SK-N-SH (cell line): ENCODE measurements around the gene P3H4. TPM values are rescaled to one million over a fixed set of nuclear protein-coding genes. Genes with fewer than 3 reads are reported as not detected.

Experiments used
- CTCF ChIA-PET: fragments of 300-600, 350-600 bp; formaldehyde crosslinking; extraction: SDS; loops from one replicate; lab custom pipeline; 2021; lab: Yijun Ruan, JAX
- POLR2A ChIA-PET: fragments of 350-600 bp; sonication (Branson Sonifier 250); formaldehyde crosslinking; extraction: SDS; loops from one replicate; lab custom pipeline; 2020; ENCODE audit warnings: antibody characterized with exemption, inconsistent platforms; lab: Yijun Ruan, JAX
- DNase-seq: peaks from one replicate; pipeline ENCODE4 v3.0.0; 2012
- H2AFZ ChIP-seq: fragments of 200-600 bp; sonication (generic); 2 replicates; pipeline ENCODE4 v1.8.1; 2016; ENCODE audit warnings: antibody characterized with exemption, mild to moderate bottlenecking, low read depth
- H3F3A ChIP-seq: fragments of 200-600 bp; sonication (generic); replicated peaks from 2 replicates; pipeline ENCODE3; 2016; ENCODE audit warnings: antibody characterized with exemption, mild to moderate bottlenecking; ENCODE audit not compliant: insufficient read depth
- H3K27ac ChIP-seq, 2 experiments: fragments of 200-500 bp in 1 of 2; fragments of 200-600 bp in 1 of 2; sonication (Bioruptor generic) in 1 of 2; sonication (generic), shearing (Covaris generic) in 1 of 2; 2 replicates each; pipeline versions ENCODE4 v1.5.1 to v1.6.1; 2014 to 2016; ENCODE audit warnings: low read depth in 2 of 2, inconsistent platforms in 1 of 2, low read length in 1 of 2, mild to moderate bottlenecking in 1 of 2, mixed read lengths in 1 of 2
- H3K27me3 ChIP-seq: fragments of 200-600 bp; sonication (generic), shearing (Covaris generic); 2 replicates; pipeline ENCODE4 v1.6.1; 2016; ENCODE audit warnings: mixed run types; ENCODE audit not compliant: insufficient read depth
- H3K36me3 ChIP-seq, 2 experiments: fragments of 200-500 bp in 1 of 2; fragments of 200-600 bp in 1 of 2; sonication (Bioruptor generic) in 1 of 2; sonication (generic) in 1 of 2; replicated peaks in 1 of 2; 2 replicates each; pipeline versions ENCODE3 to v1.5.1; 2014 to 2016; ENCODE audit warnings: low read length in 1 of 2, mild to moderate bottlenecking in 1 of 2; ENCODE audit not compliant: insufficient read depth in 2 of 2, control insufficient read depth in 1 of 2
- H3K4me1 ChIP-seq, 2 experiments: fragments of 200-500 bp in 1 of 2; fragments of 200-600 bp in 1 of 2; sonication (Bioruptor generic) in 1 of 2; sonication (generic), shearing (Covaris generic) in 1 of 2; 2 replicates each; pipeline versions ENCODE4 v1.5.1 to v1.6.1; 2014 to 2016; ENCODE audit warnings: low read depth in 1 of 2, low read length in 1 of 2, mixed run types in 1 of 2; ENCODE audit not compliant: insufficient read depth in 2 of 2, control insufficient read depth in 1 of 2
- H3K4me2 ChIP-seq: fragments of 200-600 bp; sonication (generic), shearing (Covaris generic); 2 replicates; pipeline ENCODE4 v1.6.1; 2017; ENCODE audit warnings: mixed run types
- H3K4me3 ChIP-seq, 2 experiments: fragments of 200-500 bp in 1 of 2; fragments of 200-600 bp in 1 of 2; sonication (Bioruptor generic) in 1 of 2; sonication (generic), shearing (Covaris generic) in 1 of 2; 2 replicates each; pipeline versions ENCODE4 v1.5.1 to v1.8.1; 2014 to 2016; ENCODE audit warnings: low read depth in 2 of 2, inconsistent platforms in 1 of 2, low read length in 1 of 2, mild to moderate bottlenecking in 1 of 2, mixed read lengths in 1 of 2, moderate library complexity in 1 of 2
- H3K79me2 ChIP-seq: fragments of 200-600 bp; sonication (generic); 2 replicates; pipeline ENCODE4 v1.8.1; 2017; ENCODE audit warnings: mild to moderate bottlenecking; ENCODE audit not compliant: insufficient read depth
- H3K9ac ChIP-seq: fragments of 200-600 bp; sonication (generic); 2 replicates; pipeline ENCODE4 v1.6.1; 2017; ENCODE audit warnings: mixed run types
- H3K9me2 ChIP-seq: fragments of 200-600 bp; sonication (generic); 2 replicates; pipeline ENCODE4 v1.6.1; 2017; ENCODE audit warnings: mixed run types
- H3K9me3 ChIP-seq: fragments of 200-600 bp; sonication (generic); 2 replicates; pipeline ENCODE4 v1.6.1; 2017; ENCODE audit warnings: mixed run types, mild to moderate bottlenecking, moderate library complexity
- H4K20me1 ChIP-seq: fragments of 200-600 bp; sonication (generic); 2 replicates; pipeline ENCODE4 v1.6.1; 2017; ENCODE audit warnings: mild to moderate bottlenecking, mixed run types; ENCODE audit not compliant: insufficient read depth
- ELF1 ChIP-seq: IDR thresholded peaks from 2 replicates; pipeline ENCODE4 v1.4.0; 2012
- FOSL2 ChIP-seq: IDR thresholded peaks from 2 replicates; pipeline ENCODE4 v1.4.0; 2012; ENCODE audit warnings: low read depth, mild to moderate bottlenecking, moderate library complexity, borderline replicate concordance
- IRF3 ChIP-seq: fragments of 150-350 bp; IDR thresholded peaks from 2 replicates; pipeline ENCODE4 v1.6.1; 2016; ENCODE audit warnings: mild to moderate bottlenecking, low read depth, low read length
- JUND ChIP-seq: IDR thresholded peaks from 2 replicates; pipeline ENCODE4 v1.4.0; 2012
- RAD21 ChIP-seq: IDR thresholded peaks from 2 replicates; pipeline ENCODE4 v1.6.1; 2012; ENCODE audit warnings: mild to moderate bottlenecking, low read length
- TCF12 ChIP-seq: IDR thresholded peaks from 2 replicates; pipeline ENCODE4 v1.4.0; 2012
- USF1 ChIP-seq: IDR thresholded peaks from 2 replicates; pipeline ENCODE4 v1.4.0; 2012; ENCODE audit warnings: low read depth, borderline replicate concordance
- WGBS: methylation state at CpG from one replicate; pipeline ENCODE4 v1.1.6; 2017; ENCODE audit warnings: low lambda C conversion rate; 5-methylcytosine and 5-hydroxymethylcytosine counted together
- polyA plus RNA-seq, 3 experiments: library from polyadenylated mRNA; depleted of rRNA; stranded (reverse); fragments of >200 nt; gene quantifications; 2 replicates each; pipeline ENCODE4 v1.2.3, GENCODE V29; 2012

P3H4 gene
- polyA plus RNA-seq, 1 of the 3 experiments (the other 2 are of a cell fraction) = 88.3 TPM

GRCh38 chr17:41773731-41774193, 38.0 kb downstream of the P3H4 start:
- Histone ChIP-seq H3F3A (peaks cover 21% of the 10 kb centered on the region), H3K27ac (peak overlapping the region in 1 of 2 experiments; percentile 53; a peak in 1 of 4 replicates), H3K9me2 (no peaks in the 10 kb centered on the region), H3K9ac (no peak overlapping the region), H4K20me1 (peaks cover 6% of the 10 kb centered on the region; the same call in 1 of the 2 replicates), H2AFZ (no peak overlapping the region), H3K36me3 (no peaks in the 10 kb centered on the region), H3K9me3 (no peaks in the 10 kb centered on the region), H3K79me2 (no peaks in the 10 kb centered on the region), H3K4me1 (peaks cover 12 to 36% of the 10 kb centered on the region in 2 experiments), H3K4me2 (no peak overlapping the region), H3K27me3 (no peaks in the 10 kb centered on the region), H3K4me3 (no peak overlapping the region)
- CTCF ChIA-PET = interaction anchor here (0.7 to 5.0 kb wide), 6 partner anchors 12 to 78 kb away, joined by 4 to 35 read pairs (median 6); partner anchors contain the start of gene JUP
- WGBS = 67% methylated on average over 5 of the region's 8 CpGs
- POLR2A ChIA-PET = interaction anchor here (2.2 kb wide), 1 partner anchor 12 kb away, joined by 10 read pairs; the partner anchor contains the start of gene JUP
- DNase-seq = no peak
- TF ChIP-seq JUND (no peak), RAD21 (0 out of 2 replicates have a peak, but pooled peaks have one; percentile 7), USF1 (no peak)

- TF ChIP-seq FOSL2 (peak; percentile 37; the same call in 1 of the 2 replicates), TCF12 (peak; percentile 54; the same call in 1 of the 2 replicates), IRF3 (no peak), ELF1 (peak; percentile 42; the same call in 1 of the 2 replicates)
- TF ChIP-seq, all 33 proteins: peak for 3
- H2AFZ ChIP-seq = no peak overlapping the region
- DNase-seq = peak; percentile 71
Measured at GRCh38 chr17:41773190-41773588, 38.6 kb downstream of the P3H4 start.

More at GRCh38 chr17:41773190-41773588, 38.6 kb downstream of the P3H4 start:
- WGBS = 5% methylated on average over 4 of the region's 12 CpGs
- Histone ChIP-seq H3K27ac (peak overlapping the region in 1 of 2 experiments; percentile 56; a peak in 1 of 4 replicates), H3K9me3 (no peaks in the 10 kb centered on the region), H3K4me1 (peaks cover 12 to 36% of the 10 kb centered on the region in 2 experiments), H3K9me2 (no peaks in the 10 kb centered on the region), H4K20me1 (peaks cover 6% of the 10 kb centered on the region; the same call in 1 of the 2 replicates), H3K79me2 (no peaks in the 10 kb centered on the region), H3F3A (peaks cover 20% of the 10 kb centered on the region), H3K4me3 (no peak overlapping the region), H3K36me3 (no peaks in the 10 kb centered on the region), H3K4me2 (no peak overlapping the region), H3K27me3 (no peaks in the 10 kb centered on the region), H3K9ac (no peak overlapping the region)
- POLR2A ChIA-PET = interaction anchor here (2.2 kb wide), 1 partner anchor 13 kb away, joined by 10 read pairs; the partner anchor contains the start of gene JUP
- CTCF ChIA-PET = interaction anchor here (0.6 to 5.0 kb wide), 5 partner anchors 13 to 111 kb away, joined by 3 to 35 read pairs (median 9); partner anchors contain the start of gene JUP
